Endodermal cell (in vitro differentiated cells): Measurements from ENCODE around the gene ITCH. TPM values are rescaled to one million over a fixed set of nuclear protein-coding genes. Genes with fewer than 3 reads are reported as not detected.
"Not testable (repeated sequence)": the region's sequence is repeated elsewhere in the genome, so short reads cannot be mapped to it uniquely, and the experiment has no call there.

ENCODE experiments used
- DNase-seq: peaks from one replicate; pipeline ENCODE4 v3.0.0-alpha.2; 2017
- H3K27ac ChIP-seq: 2 replicates; pipeline ENCODE4 v1.5.1; 2013; ENCODE audit warnings: mild to moderate bottlenecking, low read depth, low read length, moderate library complexity
- H3K27me3 ChIP-seq: 2 replicates; pipeline ENCODE4 v1.6.1; 2013; ENCODE audit warnings: mild to moderate bottlenecking, low read length, moderate library complexity; ENCODE audit not compliant: insufficient read depth, control insufficient read depth, poor library complexity, severe bottlenecking
- H3K36me3 ChIP-seq: 2 replicates; pipeline ENCODE4 v1.7.0; 2013; ENCODE audit warnings: mild to moderate bottlenecking, low read length, moderate library complexity; ENCODE audit not compliant: control insufficient read depth, insufficient read depth
- H3K4me1 ChIP-seq: one replicate; pipeline ENCODE4 v1.7.0; 2013; ENCODE audit warnings: low read length; ENCODE audit not compliant: control insufficient read depth, insufficient read depth
- H3K4me3 ChIP-seq: 2 replicates; pipeline ENCODE4 v1.5.1; 2013; ENCODE audit warnings: mild to moderate bottlenecking, low read length, moderate library complexity
- H3K9ac ChIP-seq: 2 replicates; pipeline ENCODE4 v1.6.1; 2013; ENCODE audit warnings: mild to moderate bottlenecking, low read length, moderate library complexity; ENCODE audit not compliant: poor library complexity, severe bottlenecking; ENCODE audit errors: extremely low read depth
- H3K9me3 ChIP-seq: 2 replicates; pipeline ENCODE4 v1.6.1; 2013; ENCODE audit warnings: mild to moderate bottlenecking, low read length, moderate library complexity; ENCODE audit not compliant: control insufficient read depth
- H3K27ac Mint-ChIP-seq: 2 replicates; pipeline ENCODE4 v1.8.0; 2020; ENCODE audit warnings: mixed read lengths
- H3K27me3 Mint-ChIP-seq: 2 replicates; pipeline ENCODE4 v1.8.0; 2021; ENCODE audit warnings: mild to moderate bottlenecking, mixed read lengths; ENCODE audit not compliant: insufficient read depth
- H3K36me3 Mint-ChIP-seq: 2 replicates; pipeline ENCODE4 v1.8.0; 2020; ENCODE audit warnings: low read depth, mixed read lengths
- H3K4me1 Mint-ChIP-seq: 2 replicates; pipeline ENCODE4 v1.8.0; 2020; ENCODE audit warnings: mixed read lengths
- H3K4me3 Mint-ChIP-seq: 2 replicates; pipeline ENCODE4 v1.8.0; 2020; ENCODE audit warnings: mild to moderate bottlenecking, moderate library complexity, mixed read lengths
- H3K9me3 Mint-ChIP-seq: 2 replicates; pipeline ENCODE4 v1.8.0; 2020; ENCODE audit warnings: mild to moderate bottlenecking, mixed read lengths
- WGBS, 2 experiments: methylation state at CpG; one replicate each; pipeline versions ENCODE4 v1.1.5 to v1.1.7; 2013; ENCODE audit warnings: missing lambda C conversion rate in 2 of 2, mixed read lengths in 1 of 2; ENCODE audit not compliant: insufficient coverage in 1 of 2, insufficient read length in 1 of 2; 5-methylcytosine and 5-hydroxymethylcytosine counted together
- total RNA-seq, 2 donors: library from RNA; stranded (reverse); fragmentation: NEBNext Ultra II Directional in 1 of 2; extraction: Animal tissue kit (Norgen Biotek cat#: 25700) in 1 of 2; gene quantifications; 2 replicates in 1 of 2; 3 replicates in 1 of 2; pipeline ENCODE4 v1.2.1, GENCODE V29; 2021
- TF ChIP-seq, protein P1 (sequence below): fragments of 200-600 bp; sonication (generic); conservative IDR thresholded peaks from 2 replicates; pipeline ENCODE4 v1.5.0; 2021; ENCODE audit warnings: antibody characterized with exemption, mild to moderate bottlenecking

Gene ITCH
- total RNA-seq, 2 donors from 2014 or later: 65.1 to 84.4 TPM

- DNase-seq: no peak
- peaks cover 21% of the 10 kb centered on the region for H3K4me1 Mint-ChIP-seq
- no peak overlapping the region for H3K27ac ChIP-seq
- no peaks in the 10 kb centered on the region for H3K27me3 Mint-ChIP-seq
- 93 to 100% methylated on average over 4 of the region's 4 CpGs for WGBS, 2 experiments
- no peaks in the 10 kb centered on the region for H3K4me1 ChIP-seq
- H3K27ac Mint-ChIP-seq: no peak overlapping the region
- no peak overlapping the region for H3K9ac ChIP-seq
- H3K27me3 ChIP-seq: no peaks in the 10 kb centered on the region
- H3K36me3 ChIP-seq: no peaks in the 10 kb centered on the region
- no peak overlapping the region for H3K4me3 Mint-ChIP-seq
- no peaks in the 10 kb centered on the region for H3K9me3 Mint-ChIP-seq
- H3K4me3 ChIP-seq: no peak overlapping the region
- no peaks in the 10 kb centered on the region for H3K9me3 ChIP-seq
- TF ChIP-seq, protein P1, sequence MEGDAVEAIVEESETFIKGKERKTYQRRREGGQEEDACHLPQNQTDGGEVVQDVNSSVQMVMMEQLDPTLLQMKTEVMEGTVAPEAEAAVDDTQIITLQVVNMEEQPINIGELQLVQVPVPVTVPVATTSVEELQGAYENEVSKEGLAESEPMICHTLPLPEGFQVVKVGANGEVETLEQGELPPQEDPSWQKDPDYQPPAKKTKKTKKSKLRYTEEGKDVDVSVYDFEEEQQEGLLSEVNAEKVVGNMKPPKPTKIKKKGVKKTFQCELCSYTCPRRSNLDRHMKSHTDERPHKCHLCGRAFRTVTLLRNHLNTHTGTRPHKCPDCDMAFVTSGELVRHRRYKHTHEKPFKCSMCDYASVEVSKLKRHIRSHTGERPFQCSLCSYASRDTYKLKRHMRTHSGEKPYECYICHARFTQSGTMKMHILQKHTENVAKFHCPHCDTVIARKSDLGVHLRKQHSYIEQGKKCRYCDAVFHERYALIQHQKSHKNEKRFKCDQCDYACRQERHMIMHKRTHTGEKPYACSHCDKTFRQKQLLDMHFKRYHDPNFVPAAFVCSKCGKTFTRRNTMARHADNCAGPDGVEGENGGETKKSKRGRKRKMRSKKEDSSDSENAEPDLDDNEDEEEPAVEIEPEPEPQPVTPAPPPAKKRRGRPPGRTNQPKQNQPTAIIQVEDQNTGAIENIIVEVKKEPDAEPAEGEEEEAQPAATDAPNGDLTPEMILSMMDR: no peak
- no peaks in the 10 kb centered on the region for H3K36me3 Mint-ChIP-seq
Measured at GRCh38 chr20:34347571-34347970, 15.5 kb upstream of the ITCH start.

GRCh38 chr20:34350095-34350494 is 13.0 kb upstream of the ITCH start:
- peaks cover 16% of the 10 kb centered on the region for H3K4me1 Mint-ChIP-seq
- Histone ChIP-seq H3K9ac (no peak overlapping the region), H3K4me3 (no peak overlapping the region), H3K27me3 (no peaks in the 10 kb centered on the region), H3K4me1 (no peaks in the 10 kb centered on the region), H3K9me3 (no peaks in the 10 kb centered on the region), H3K36me3 (no peaks in the 10 kb centered on the region), H3K27ac (no peak overlapping the region)
- TF ChIP-seq, protein P1: no peak
- H3K27me3 Mint-ChIP-seq: no peaks in the 10 kb centered on the region
- no peaks in the 10 kb centered on the region for H3K36me3 Mint-ChIP-seq
- 93 to 96% methylated on average over 2 to 3 of the region's 3 CpGs for WGBS, 2 experiments
- no peak overlapping the region for H3K27ac Mint-ChIP-seq
- H3K9me3 Mint-ChIP-seq: no peaks in the 10 kb centered on the region
- DNase-seq: no peak
- H3K4me3 Mint-ChIP-seq: no peak overlapping the region

- not testable (repeated sequence) for H3K27ac Mint-ChIP-seq, H3K9ac ChIP-seq, H3K9me3 Mint-ChIP-seq, DNase-seq, H3K36me3 Mint-ChIP-seq, H3K4me1 ChIP-seq, H3K27me3 Mint-ChIP-seq, H3K4me3 Mint-ChIP-seq, H3K36me3 ChIP-seq, H3K27me3 ChIP-seq, H3K27ac ChIP-seq, H3K4me1 Mint-ChIP-seq, H3K9me3 ChIP-seq, H3K4me3 ChIP-seq
- 91 to 95% methylated on average over 6 of the region's 6 CpGs for WGBS, 2 experiments
Measured at GRCh38 chr20:34353467-34353866, 9.6 kb upstream of the ITCH start.

- Mint-ChIP-seq H3K27me3 (no peaks in the 10 kb centered on the region), H3K9me3 (no peaks in the 10 kb centered on the region), H3K27ac (no peak overlapping the region), H3K4me1 (no peaks in the 10 kb centered on the region), H3K36me3 (no peaks in the 10 kb centered on the region), H3K4me3 (no peak overlapping the region)
- Histone ChIP-seq H3K27me3 (no peaks in the 10 kb centered on the region), H3K9ac (no peak overlapping the region), H3K27ac (no peak overlapping the region), H3K9me3 (no peaks in the 10 kb centered on the region), H3K36me3 (no peaks in the 10 kb centered on the region), H3K4me1 (no peaks in the 10 kb centered on the region), H3K4me3 (no peak overlapping the region)
- WGBS, 2 experiments: 83% methylated on average over 2 of the region's 2 CpGs; no CpG with 5 or more reads in 1 of the 2 experiments
- no peak for DNase-seq
- TF ChIP-seq, protein P1: no peak
Measured at GRCh38 chr20:34355427-34355826, 7.6 kb upstream of the ITCH start.

DNA sequence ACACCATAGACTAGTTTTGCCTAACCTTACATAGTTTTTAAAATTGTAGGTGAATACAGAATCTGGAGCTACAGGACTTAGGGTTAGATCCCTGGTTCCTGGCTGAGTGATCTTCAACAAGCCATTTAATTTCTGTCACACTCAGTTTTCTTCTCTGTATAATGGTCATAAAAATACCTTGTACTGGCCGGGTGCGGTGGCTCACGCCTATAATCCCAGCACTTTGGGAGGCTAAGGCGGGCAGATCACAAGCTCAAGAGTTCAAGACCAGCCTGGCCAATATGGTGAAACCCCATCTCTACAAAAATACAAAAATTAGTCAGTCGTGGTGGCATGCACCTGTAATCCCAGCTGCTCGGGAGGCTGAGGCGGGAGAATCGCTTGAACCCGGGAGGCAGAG is 3.3 kb upstream of the ITCH start:
- H3K27me3 ChIP-seq, DNase-seq, H3K9me3 ChIP-seq, H3K9ac ChIP-seq, H3K36me3 ChIP-seq, H3K9me3 Mint-ChIP-seq, H3K36me3 Mint-ChIP-seq, H3K4me1 ChIP-seq, H3K27ac Mint-ChIP-seq, H3K4me3 Mint-ChIP-seq, H3K27me3 Mint-ChIP-seq, H3K4me3 ChIP-seq, H3K27ac ChIP-seq: not testable (repeated sequence)
- 97 to 98% methylated on average over 8 to 9 of the region's 9 CpGs for WGBS, 2 experiments
- peaks cover 12% of the 10 kb centered on the region for H3K4me1 Mint-ChIP-seq
